GM12878 (cell line): Measurements from ENCODE around the gene RERE. TPM values are rescaled to one million over a fixed set of nuclear protein-coding genes. Genes with fewer than 3 reads are reported as not detected.

Experiments used
- ATAC-seq: fragments of 200-7000 bp; cut with Tn5 transposase; 3 replicates; pipeline ENCODE4 v1.9.1; 2020; ENCODE audit warnings: mild to moderate bottlenecking, moderate library complexity
- BruUV-seq: library from RNA; stranded (reverse); fragments of 400-500 nt; replicated peaks from 2 replicates; lab custom pipeline; 2021; lab: Mats Ljungman, UMichigan
- CTCF ChIA-PET: fragments of 300-600 bp; sonication (Branson Sonifier 250); formaldehyde crosslinking; extraction: SDS; loops from one replicate; lab custom pipeline; 2021; ENCODE audit warnings: inconsistent platforms; lab: Yijun Ruan, JAX
- POLR2A ChIA-PET: fragments of 350-600 bp; formaldehyde crosslinking; extraction: SDS; loops from one replicate; lab custom pipeline; 2021; ENCODE audit warnings: inconsistent platforms; lab: Charles Lee
- RAD21 ChIA-PET: fragments of 300-600 bp; sonication (Branson Sonifier 250); formaldehyde crosslinking; loops from one replicate; lab custom pipeline; 2023; ENCODE audit warnings: antibody characterized with exemption; ENCODE audit not compliant: unreplicated experiment; lab: Charles Lee
- SMC1A ChIA-PET: fragments of 300-600 bp; sonication (Branson Sonifier 250); formaldehyde crosslinking; loops from one replicate; lab custom pipeline; 2023; ENCODE audit not compliant: unreplicated experiment, uncharacterized antibody; lab: Charles Lee
- DNase-seq: peaks from one replicate; pipeline ENCODE4 v3.0.0-alpha.2; 2011; ENCODE audit warnings: low read depth, low spot score
- FAIRE-seq: peaks from 3 replicates; lab custom pipeline; 2011; peaks lifted over from hg19 to GRCh38; lab: Jason Lieb, UNC
- H2AFZ ChIP-seq: 2 replicates; pipeline ENCODE4 v1.6.0; 2011; ENCODE audit warnings: low read depth, low read length, control low read depth; ENCODE audit not compliant: control insufficient read depth
- H3K27ac ChIP-seq: 2 replicates; pipeline ENCODE4 v1.5.1; 2011; ENCODE audit warnings: control low read depth; ENCODE audit not compliant: control insufficient read depth, insufficient read depth
- H3K27me3 ChIP-seq, 2 experiments: replicated peaks in 1 of 2; 2 replicates each; pipeline versions ENCODE4 v1.6.0 to v1.6.1; 2011; ENCODE audit warnings: low read length in 1 of 2; ENCODE audit not compliant: control insufficient read depth in 2 of 2, insufficient read depth in 2 of 2
- H3K36me3 ChIP-seq, 2 experiments: 2 replicates each; pipeline ENCODE4 v1.5.1; 2011; ENCODE audit warnings: low read length in 1 of 2; ENCODE audit not compliant: control insufficient read depth in 2 of 2, insufficient read depth in 2 of 2
- H3K4me1 ChIP-seq: 2 replicates; pipeline ENCODE4 v1.6.1; 2011; ENCODE audit warnings: mild to moderate bottlenecking, low read length, moderate library complexity, mixed read lengths; ENCODE audit not compliant: control insufficient read depth, insufficient read depth
- H3K4me2 ChIP-seq: 2 replicates; pipeline ENCODE4 v1.6.0; 2011; ENCODE audit warnings: control low read depth; ENCODE audit not compliant: control insufficient read depth, insufficient read depth
- H3K4me3 ChIP-seq: fragments of 200-600 bp; sonication (generic); 2 replicates; pipeline ENCODE4 v1.5.1; 2016
- H3K79me2 ChIP-seq: 2 replicates; pipeline ENCODE4 v1.6.0; 2011; ENCODE audit warnings: low read length; ENCODE audit not compliant: control insufficient read depth, insufficient read depth
- H3K9ac ChIP-seq: 2 replicates; pipeline ENCODE4 v1.8.0; 2011; ENCODE audit warnings: low read length, control low read depth, mixed read lengths; ENCODE audit not compliant: control insufficient read depth, insufficient read depth
- H3K9me3 ChIP-seq: replicated peaks from 3 replicates; pipeline ENCODE4 v1.5.1; 2011; ENCODE audit warnings: mild to moderate bottlenecking, low read length; ENCODE audit not compliant: control insufficient read depth, insufficient read depth
- H4K20me1 ChIP-seq: 2 replicates; pipeline ENCODE4 v1.6.0; 2011; ENCODE audit not compliant: control insufficient read depth, insufficient read depth
- ATF2 ChIP-seq: IDR thresholded peaks from 2 replicates; pipeline ENCODE4 v1.6.1; 2012; ENCODE audit warnings: low read length, inconsistent platforms
- BRCA1 ChIP-seq: IDR thresholded peaks from 2 replicates; pipeline ENCODE4 v1.6.1; 2011; ENCODE audit warnings: low read depth, low read length, improper control_type of control experiment
- CTCF ChIP-seq, 3 experiments: IDR thresholded peaks in 2 of 3; conservative IDR thresholded peaks in 1 of 3; 2 replicates each; pipeline ENCODE4 v1.5.1; 2011; ENCODE audit warnings: low read depth in 3 of 3, low read length in 3 of 3, mild to moderate bottlenecking in 3 of 3, control low read depth in 2 of 3, moderate library complexity in 2 of 3, inconsistent platforms in 1 of 3, mixed read lengths in 1 of 3; ENCODE audit not compliant: control insufficient read depth in 2 of 3, insufficient read depth in 1 of 3; ENCODE audit errors: extremely low read depth in 1 of 3
- HDAC2 ChIP-seq: fragments of 200-600 bp; sonication (generic); IDR thresholded peaks from 2 replicates; pipeline ENCODE4 v1.6.1; 2017
- NRF1 ChIP-seq: conservative IDR thresholded peaks from 2 replicates; pipeline ENCODE4 v1.6.1; 2011; ENCODE audit warnings: mild to moderate bottlenecking, low read depth, low read length, improper control_type of control experiment
- PAX8 ChIP-seq: fragments of 450-650 bp; IDR thresholded peaks from 2 replicates; pipeline ENCODE4 v1.6.1; 2017; ENCODE audit warnings: mild to moderate bottlenecking, moderate library complexity
- PKNOX1 ChIP-seq: fragments of 450-650 bp; IDR thresholded peaks from 2 replicates; pipeline ENCODE4 v1.6.1; 2016; ENCODE audit warnings: mild to moderate bottlenecking
- RAD21 ChIP-seq: IDR thresholded peaks from 2 replicates; pipeline ENCODE4 v1.6.1; 2011; ENCODE audit warnings: mild to moderate bottlenecking, low read depth, low read length, moderate library complexity; ENCODE audit not compliant: insufficient read depth
- REST ChIP-seq: IDR thresholded peaks from 2 replicates; pipeline ENCODE4 v1.6.1; 2012; ENCODE audit warnings: mild to moderate bottlenecking, low read depth, low read length
- TARDBP ChIP-seq: IDR thresholded peaks from 2 replicates; pipeline ENCODE4 v1.6.1; 2016; ENCODE audit warnings: borderline replicate concordance
- YY1 ChIP-seq: IDR thresholded peaks from 2 replicates; pipeline ENCODE4 v1.6.1; 2011; ENCODE audit warnings: low read depth, mild to moderate bottlenecking, low read length
- WGBS: methylation state at CpG from one replicate; pipeline ENCODE4 v1.1.6; 2016; ENCODE audit warnings: low lambda C conversion rate; ENCODE audit not compliant: insufficient replicate concordance, insufficient coverage; ENCODE audit errors: missing lambda C conversion rate; 5-methylcytosine and 5-hydroxymethylcytosine counted together
- in situ Hi-C: fragments of 300-500 bp; cut with MboI; formaldehyde crosslinking; loops from 9 replicates; pipeline ENCODE4 v1.14.3; 2018; ENCODE audit warnings: mixed read lengths
- intact Hi-C: fragments of 100-400 bp; cut with micrococcal nuclease; formaldehyde crosslinking; loops from one replicate; pipeline ENCODE4 v1.14.2; 2022; ENCODE audit not compliant: unreplicated experiment
- polyA plus RNA-seq, 11 experiments: library from polyadenylated mRNA; depleted of rRNA in 4 of 11; unstranded in 6 of 11; stranded (reverse) in 5 of 11; fragments of >200 nt; fragmentation: Nextera tagmentation in 4 of 11; fragmentation: Illumina TruSeq in 1 of 11; extraction: Ambion mirVana in 4 of 11; extraction: Trizol in 1 of 11; gene quantifications; 1 replicate in 1 of 11; 2 replicates in 10 of 11; pipeline versions ENCODE4 v1.2.1 to v1.2.3, GENCODE V29; 2011 to 2016; ENCODE audit warnings: inconsistent platforms in 2 of 11, missing spikeins in 2 of 11, low read depth in 1 of 11
- total RNA-seq, 4 experiments: library from RNA; depleted of rRNA in 3 of 4; stranded (reverse); fragments of >200 nt in 3 of 4; fragmentation: Illumina TruSeq in 1 of 4; extraction: Trizol in 1 of 4; gene quantifications; 2 replicates each; pipeline versions ENCODE4 v1.2.1 to v1.2.3, GENCODE V29; 2013 to 2021

The RERE gene
- total and polyA plus RNA-seq, 10 of the 15 experiments (the other 5 are each of a cell fraction or from before 2014, with no cell fraction given), result 5.2 to 60.5 (median 20.2) TPM

- no peaks in the 10 kb centered on the region for H4K20me1 ChIP-seq
- in situ Hi-C loops, result no loop called here
- FAIRE-seq, result no peak
Measured at GRCh38 chr1:8718850-8719361, 98.5 kb downstream of the RERE start.

More at GRCh38 chr1:8718850-8719361, 98.5 kb downstream of the RERE start:
- Histone ChIP-seq H3K9ac (no peak overlapping the region), H3K4me1 (peaks cover 23% of the 10 kb centered on the region), H3K27ac (no peak overlapping the region), H3K9me3 (no peaks in the 10 kb centered on the region), H3K4me2 (no peak overlapping the region), H3K27me3 (no peaks in the 10 kb centered on the region), H2AFZ (no peak overlapping the region), H3K4me3 (no peak overlapping the region), H3K36me3 (no peaks in the 10 kb centered on the region), H3K79me2 (peaks cover 14% of the 10 kb centered on the region)
- ATAC-seq, result peak; percentile 58
- ChIA-PET RAD21 (interaction anchor here (1.0 to 4.0 kb wide), 5 partner anchors 8 to 130 kb away, joined by 3 to 31 read pairs (median 6); no protein-coding TSS in a partner anchor), CTCF (interaction anchor here (1.0 to 4.8 kb wide), 12 partner anchors 9 to 157 kb away, joined by 3 to 50 read pairs (median 6); no protein-coding TSS in a partner anchor), POLR2A (interaction anchor here (0.9 to 1.2 kb wide), 2 partner anchors 15 to 19 kb away, joined by 3 to 4 read pairs; no protein-coding TSS in a partner anchor), SMC1A (interaction anchor here (0.8 to 3.3 kb wide), 10 partner anchors 9 to 130 kb away, joined by 3 to 20 read pairs (median 4); no protein-coding TSS in a partner anchor)
- intact Hi-C loops, result no loop called here
- no peak for DNase-seq
- 67% methylated on average over 3 of the region's 3 CpGs for WGBS
- no TSS peak for BruUV-seq
- TF ChIP-seq ATF2 (no peak), NRF1 (no peak), HDAC2 (no peak), REST (no peak), PKNOX1 (no peak), PAX8 (no peak), CTCF (IDR thresholded peaks at IDR 0.05 in 2 of 3, conservative IDR thresholded peaks at IDR 0.05 in 1 of 3; ENCODE audit: control insufficient read depth in 2 of 3, extremely low read depth in 1 of 3, insufficient read depth in 1 of 3, low read depth in 3 of 3, low read length in 3 of 3) (peak; percentile 15 to 40 (median 22); a peak in 4 of 6 replicates), RAD21 (peak; percentile 23; the same call in 1 of the 2 replicates), YY1 (no peak), BRCA1 (no peak), TARDBP (no peak)
